Panc1 (cell line): ENCODE measurements around the gene FRMPD4. TPM values are rescaled to one million over a fixed set of nuclear protein-coding genes. Genes with fewer than 3 reads are reported as not detected.

Experiments
- ATAC-seq: fragments of 200-7000 bp; cut with Tn5 transposase; 2 replicates; pipeline ENCODE4 v1.9.1; 2020; ENCODE audit warnings: mild to moderate bottlenecking, moderate library complexity
- BruUV-seq: library from RNA; stranded (reverse); fragments of 400-500 nt; replicated peaks from 2 replicates; lab custom pipeline; 2021; lab: Mats Ljungman, UMichigan
- CTCF ChIA-PET: fragments of 300-600 bp; sonication (Branson Sonifier 250); formaldehyde crosslinking; loops from one replicate; lab custom pipeline; 2022; ENCODE audit warnings: antibody characterized with exemption; lab: Charles Lee
- POLR2A ChIA-PET: fragments of 300-600 bp; sonication (Branson Sonifier 250); formaldehyde crosslinking; loops from one replicate; lab custom pipeline; 2022; ENCODE audit warnings: antibody characterized with exemption; lab: Charles Lee
- DNase-seq: peaks from one replicate; pipeline ENCODE4 v3.0.0-alpha.2; 2010; ENCODE audit warnings: low read depth, low spot score
- H3K27ac ChIP-seq: 2 replicates; pipeline ENCODE4 v1.5.1; 2011; ENCODE audit warnings: mild to moderate bottlenecking, low read length, inconsistent platforms
- H3K27me3 ChIP-seq: fragments of 200-500 bp; sonication (Bioruptor generic); 2 replicates; pipeline ENCODE4 v1.6.0; 2014; ENCODE audit warnings: low read length, inconsistent platforms; ENCODE audit not compliant: control insufficient read depth, insufficient read depth
- H3K36me3 ChIP-seq: fragments of 200-500 bp; sonication (Bioruptor generic); 2 replicates; pipeline ENCODE4 v1.5.1; 2014; ENCODE audit warnings: inconsistent platforms, mild to moderate bottlenecking, low read length, moderate library complexity; ENCODE audit not compliant: control insufficient read depth, insufficient read depth
- H3K4me1 ChIP-seq: 2 replicates; pipeline ENCODE4 v1.5.1; 2011; ENCODE audit warnings: inconsistent platforms, mild to moderate bottlenecking, low read length, moderate library complexity; ENCODE audit not compliant: control insufficient read depth, insufficient read depth
- H3K4me3 ChIP-seq, 2 experiments: 2 replicates each; pipeline ENCODE4 v1.5.1; 2011 to 2012; ENCODE audit warnings: low read depth in 2 of 2, low read length in 2 of 2, mild to moderate bottlenecking in 2 of 2, inconsistent platforms in 1 of 2, moderate library complexity in 1 of 2
- H3K9me3 ChIP-seq: fragments of 200-500 bp; sonication (Bioruptor generic); 2 replicates; pipeline ENCODE4 v1.5.1; 2014; ENCODE audit warnings: low read depth, mild to moderate bottlenecking, inconsistent platforms, low read length, moderate library complexity; ENCODE audit not compliant: control insufficient read depth, insufficient read depth
- CTCF ChIP-seq: fragments of 450-650 bp; IDR thresholded peaks from 2 replicates; pipeline ENCODE4 v1.5.1; 2017; ENCODE audit warnings: mild to moderate bottlenecking
- POLR2AphosphoS5 ChIP-seq: IDR thresholded peaks from 2 replicates; pipeline ENCODE4 v1.6.1; 2012; ENCODE audit warnings: mild to moderate bottlenecking, low read depth, low read length, moderate library complexity
- SIN3A ChIP-seq: IDR thresholded peaks from 2 replicates; pipeline ENCODE4 v1.6.1; 2012; ENCODE audit warnings: low read depth, mild to moderate bottlenecking, low read length, moderate library complexity, borderline replicate concordance; ENCODE audit not compliant: insufficient read depth
- TCF7L2 ChIP-seq: IDR thresholded peaks from 2 replicates; pipeline ENCODE4 v1.6.1; 2011; ENCODE audit warnings: mild to moderate bottlenecking, low read depth, low read length, inconsistent platforms
- in situ Hi-C: cut with HindIII; loops from 2 replicates; pipeline ENCODE4 v1.10.0; 2016; ENCODE audit warnings: low sequenced_read_pairs, low pct_unique_long_range_greater_than_20kb
- intact Hi-C: fragments of 100-400 bp; cut with micrococcal nuclease; formaldehyde crosslinking; loops from one replicate; pipeline ENCODE4 v1.10.0; 2022; ENCODE audit not compliant: unreplicated experiment
- total RNA-seq: library from RNA; stranded (reverse); gene quantifications from one replicate; pipeline ENCODE4 v1.2.1, GENCODE V29; 2021; ENCODE audit not compliant: unreplicated experiment
- TF ChIP-seq, protein P1 (sequence below), 2 experiments: IDR thresholded peaks; 2 replicates each; pipeline ENCODE4 v1.6.1; 2011 to 2012; ENCODE audit warnings: low read depth in 2 of 2, control low read depth in 1 of 2, low read length in 1 of 2, mild to moderate bottlenecking in 1 of 2, moderate library complexity in 1 of 2; ENCODE audit not compliant: insufficient read depth in 1 of 2

Gene FRMPD4
- total RNA-seq, 1 experiment from 2014 or later, result not detected

GRCh38 chrX:12701628-12702027 is 563.4 kb downstream of the FRMPD4 start:
- DNase-seq, result peak; percentile 20
- Histone ChIP-seq H3K27me3 (no peaks in the 10 kb centered on the region), H3K36me3 (no peaks in the 10 kb centered on the region), H3K4me3 (no peak overlapping the region), H3K4me1 (no peaks in the 10 kb centered on the region), H3K9me3 (no peaks in the 10 kb centered on the region), H3K27ac (no peak overlapping the region)
- TF ChIP-seq SIN3A, result no peak
- peak; percentile 69 for TF ChIP-seq CTCF
- TF ChIP-seq TCF7L2, result no peak
- no TSS peak for BruUV-seq
- intact Hi-C loops, result loop anchor here (10.0 kb wide), 1 partner anchor 617 kb away; no protein-coding TSS in a partner anchor
- in situ Hi-C loops, result no loop called here
- ChIA-PET CTCF (no interaction called here), POLR2A (no interaction called here)
- peak; percentile 80; the same call in 1 of the 2 replicates for ATAC-seq

- Histone ChIP-seq H3K9me3 (no peaks in the 10 kb centered on the region), H3K4me3 (no peak overlapping the region), H3K4me1 (no peaks in the 10 kb centered on the region), H3K36me3 (no peaks in the 10 kb centered on the region), H3K27ac (no peak overlapping the region), H3K27me3 (no peaks in the 10 kb centered on the region)
- in situ Hi-C loops, result no loop called here
- intact Hi-C loops, result loop anchor here (10.0 kb wide), 1 partner anchor 618 kb away; no protein-coding TSS in a partner anchor
- ChIA-PET CTCF (no interaction called here), POLR2A (no interaction called here)
- ATAC-seq (no peak), DNase-seq (no peak)
- TF ChIP-seq POLR2AphosphoS5 (no peak), SIN3A (no peak), CTCF (peak; percentile 14)
- TF ChIP-seq, protein P1, sequence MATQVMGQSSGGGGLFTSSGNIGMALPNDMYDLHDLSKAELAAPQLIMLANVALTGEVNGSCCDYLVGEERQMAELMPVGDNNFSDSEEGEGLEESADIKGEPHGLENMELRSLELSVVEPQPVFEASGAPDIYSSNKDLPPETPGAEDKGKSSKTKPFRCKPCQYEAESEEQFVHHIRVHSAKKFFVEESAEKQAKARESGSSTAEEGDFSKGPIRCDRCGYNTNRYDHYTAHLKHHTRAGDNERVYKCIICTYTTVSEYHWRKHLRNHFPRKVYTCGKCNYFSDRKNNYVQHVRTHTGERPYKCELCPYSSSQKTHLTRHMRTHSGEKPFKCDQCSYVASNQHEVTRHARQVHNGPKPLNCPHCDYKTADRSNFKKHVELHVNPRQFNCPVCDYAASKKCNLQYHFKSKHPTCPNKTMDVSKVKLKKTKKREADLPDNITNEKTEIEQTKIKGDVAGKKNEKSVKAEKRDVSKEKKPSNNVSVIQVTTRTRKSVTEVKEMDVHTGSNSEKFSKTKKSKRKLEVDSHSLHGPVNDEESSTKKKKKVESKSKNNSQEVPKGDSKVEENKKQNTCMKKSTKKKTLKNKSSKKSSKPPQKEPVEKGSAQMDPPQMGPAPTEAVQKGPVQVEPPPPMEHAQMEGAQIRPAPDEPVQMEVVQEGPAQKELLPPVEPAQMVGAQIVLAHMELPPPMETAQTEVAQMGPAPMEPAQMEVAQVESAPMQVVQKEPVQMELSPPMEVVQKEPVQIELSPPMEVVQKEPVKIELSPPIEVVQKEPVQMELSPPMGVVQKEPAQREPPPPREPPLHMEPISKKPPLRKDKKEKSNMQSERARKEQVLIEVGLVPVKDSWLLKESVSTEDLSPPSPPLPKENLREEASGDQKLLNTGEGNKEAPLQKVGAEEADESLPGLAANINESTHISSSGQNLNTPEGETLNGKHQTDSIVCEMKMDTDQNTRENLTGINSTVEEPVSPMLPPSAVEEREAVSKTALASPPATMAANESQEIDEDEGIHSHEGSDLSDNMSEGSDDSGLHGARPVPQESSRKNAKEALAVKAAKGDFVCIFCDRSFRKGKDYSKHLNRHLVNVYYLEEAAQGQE (IDR thresholded peaks at IDR 0.05; ENCODE audit: insufficient read depth in 1 of 2, low read depth in 2 of 2, low read length in 1 of 2), result no peak
- no TSS peak for BruUV-seq
These were observed 564.3 kb downstream of the FRMPD4 start for GRCh38 chrX:12702509-12703091.
